Activated T-helper 1 cell treated with anti-CD3 and anti-CD28 coated beads, Interleukin-12 subunit alpha, Interleukin-12 subunit beta, Interleukin-2, Interleukin-4 antibody, amounts not matched to agents 30 ng/mL and 10 ng/mL and 1 ng/mL, durations not matched to agents 14 hours and 24 hours and 36 hours (primary cell): ENCODE results near the gene KCNQ1. TPM values are rescaled to one million over a fixed set of nuclear protein-coding genes. Genes with fewer than 3 reads are reported as not detected.

Source experiments
- DNase-seq: peaks from one replicate; pipeline ENCODE4 v3.0.0; 2021; ENCODE audit warnings: low spot score
- H3K27ac Mint-ChIP-seq: one replicate; pipeline ENCODE4 v1.8.0; 2021; ENCODE audit warnings: mild to moderate bottlenecking, mixed read lengths
- H3K27me3 Mint-ChIP-seq: one replicate; pipeline ENCODE4 v1.8.0; 2022; ENCODE audit warnings: mild to moderate bottlenecking, moderate library complexity, mixed read lengths; ENCODE audit not compliant: insufficient read depth
- H3K36me3 Mint-ChIP-seq: one replicate; pipeline ENCODE4 v1.8.0; 2021; ENCODE audit warnings: low read depth, mixed read lengths
- H3K4me1 Mint-ChIP-seq: one replicate; pipeline ENCODE4 v1.8.0; 2021; ENCODE audit warnings: low read depth, mixed read lengths
- H3K4me3 Mint-ChIP-seq: one replicate; pipeline ENCODE4 v1.8.0; 2021; ENCODE audit warnings: mild to moderate bottlenecking, moderate library complexity, mixed read lengths
- H3K9me3 Mint-ChIP-seq: one replicate; pipeline ENCODE4 v1.8.0; 2021; ENCODE audit warnings: mixed read lengths
- intact Hi-C: fragments of 100-400 bp; cut with micrococcal nuclease; formaldehyde crosslinking; loops from one replicate; pipeline ENCODE4 v1.15.1; 2024
- total RNA-seq: library from RNA; stranded (reverse); gene quantifications from 2 replicates; pipeline ENCODE4 v1.2.3, GENCODE V29; 2022

Gene KCNQ1
- total RNA-seq, 1 donor from 2014 or later: 6.4 TPM

GRCh38 chr11:2434008-2434407 is 10.8 kb upstream of the KCNQ1 start:
- Mint-ChIP-seq H3K27ac (no peak overlapping the region), H3K9me3 (no peaks in the 10 kb centered on the region), H3K4me1 (no peaks in the 10 kb centered on the region), H3K36me3 (no peaks in the 10 kb centered on the region), H3K27me3 (peaks cover 6% of the 10 kb centered on the region), H3K4me3 (no peak overlapping the region)
- intact Hi-C loops: loop anchor here (5.0 kb wide), 1 partner anchor 658 kb away; no protein-coding TSS in a partner anchor
- DNase-seq: no peak

- DNase-seq: no peak
- Mint-ChIP-seq H3K4me1 (no peaks in the 10 kb centered on the region), H3K9me3 (no peaks in the 10 kb centered on the region), H3K27me3 (peaks cover 6% of the 10 kb centered on the region), H3K27ac (no peak overlapping the region), H3K4me3 (no peak overlapping the region), H3K36me3 (no peaks in the 10 kb centered on the region)
- intact Hi-C loops: loop anchor here (5.0 kb wide), 1 partner anchor 658 kb away; no protein-coding TSS in a partner anchor
These were observed 10.1 kb upstream of the KCNQ1 start for GRCh38 chr11:2434506-2435255.

DNA sequence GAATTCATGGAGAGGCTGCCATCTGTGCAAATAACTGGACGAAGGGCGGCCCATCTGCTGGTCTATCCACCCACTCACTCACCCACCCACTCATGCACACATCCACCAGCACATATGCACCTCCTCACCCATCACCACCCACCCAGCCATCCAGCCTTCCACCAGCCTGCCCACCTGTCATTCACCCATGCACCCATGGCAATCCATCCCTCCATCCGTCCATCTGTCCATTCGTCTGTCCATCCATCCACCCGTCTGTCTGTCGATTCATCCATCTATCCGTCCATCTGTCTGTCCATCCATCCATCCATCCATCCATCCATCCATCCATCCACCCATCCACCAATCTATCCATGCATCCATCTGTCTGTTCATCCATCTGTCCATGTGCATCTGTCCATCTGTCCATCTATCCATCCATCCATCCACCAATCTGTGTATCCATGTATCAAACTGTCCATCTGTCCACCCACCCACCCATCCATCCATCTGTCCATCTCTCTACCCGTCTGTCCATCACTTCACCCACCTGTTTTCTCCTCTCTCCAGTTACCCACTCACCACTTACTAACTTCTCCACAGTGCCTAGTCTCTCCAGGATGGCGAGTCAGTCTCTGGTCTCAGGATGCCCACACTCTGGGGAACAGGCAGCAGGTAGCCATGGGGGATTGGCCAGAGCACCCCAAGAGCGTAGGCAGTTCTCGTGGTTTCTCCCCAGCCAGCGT is 9.4 kb upstream of the KCNQ1 start:
- H3K9me3 Mint-ChIP-seq: no peaks in the 10 kb centered on the region
- intact Hi-C loops: no loop called here
- DNase-seq: no peak
- peaks cover 9% of the 10 kb centered on the region for H3K27me3 Mint-ChIP-seq
- H3K27ac Mint-ChIP-seq: no peak overlapping the region
- H3K36me3 Mint-ChIP-seq: no peaks in the 10 kb centered on the region
- no peak overlapping the region for H3K4me3 Mint-ChIP-seq
- no peaks in the 10 kb centered on the region for H3K4me1 Mint-ChIP-seq

- no peak overlapping the region for H3K4me3 Mint-ChIP-seq
- H3K36me3 Mint-ChIP-seq: no peaks in the 10 kb centered on the region
- DNase-seq: no peak
- no peak overlapping the region for H3K27ac Mint-ChIP-seq
- H3K9me3 Mint-ChIP-seq: no peaks in the 10 kb centered on the region
- intact Hi-C loops: no loop called here
- H3K4me1 Mint-ChIP-seq: no peaks in the 10 kb centered on the region
- peaks cover 9% of the 10 kb centered on the region for H3K27me3 Mint-ChIP-seq
These were observed 8.7 kb upstream of the KCNQ1 start for GRCh38 chr11:2436013-2436520.

DNA sequence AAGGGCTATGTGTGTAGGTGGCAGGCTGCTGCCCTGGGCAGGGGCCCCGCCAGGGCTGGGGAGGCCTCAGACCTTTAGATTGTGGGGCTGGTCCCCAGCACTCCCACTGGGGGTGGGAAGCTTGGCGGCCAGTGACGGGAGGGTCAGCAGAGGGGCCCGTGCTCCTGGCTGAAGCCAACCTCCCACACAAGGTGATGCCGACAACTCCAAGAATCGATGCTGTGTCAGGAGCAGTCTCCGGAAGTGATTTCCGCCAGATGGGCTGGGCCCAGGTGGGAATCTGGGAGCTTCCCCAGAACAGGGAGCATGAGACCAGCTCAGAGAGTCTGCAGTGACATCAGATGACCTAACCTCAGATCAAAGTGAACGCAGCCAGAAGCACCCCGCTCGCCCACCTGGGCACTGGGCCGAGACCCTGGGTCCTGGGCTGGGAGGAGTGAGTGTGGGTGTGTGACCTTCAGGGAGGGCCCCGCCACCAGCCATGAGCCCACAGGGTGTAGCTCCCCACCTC is 8.2 kb upstream of the KCNQ1 start:
- H3K4me3 Mint-ChIP-seq: no peak overlapping the region
- H3K27me3 Mint-ChIP-seq: peaks cover 9% of the 10 kb centered on the region
- no peaks in the 10 kb centered on the region for H3K4me1 Mint-ChIP-seq
- H3K36me3 Mint-ChIP-seq: no peaks in the 10 kb centered on the region
- no peak overlapping the region for H3K27ac Mint-ChIP-seq
- intact Hi-C loops: no loop called here
- DNase-seq: no peak
- no peaks in the 10 kb centered on the region for H3K9me3 Mint-ChIP-seq

DNA sequence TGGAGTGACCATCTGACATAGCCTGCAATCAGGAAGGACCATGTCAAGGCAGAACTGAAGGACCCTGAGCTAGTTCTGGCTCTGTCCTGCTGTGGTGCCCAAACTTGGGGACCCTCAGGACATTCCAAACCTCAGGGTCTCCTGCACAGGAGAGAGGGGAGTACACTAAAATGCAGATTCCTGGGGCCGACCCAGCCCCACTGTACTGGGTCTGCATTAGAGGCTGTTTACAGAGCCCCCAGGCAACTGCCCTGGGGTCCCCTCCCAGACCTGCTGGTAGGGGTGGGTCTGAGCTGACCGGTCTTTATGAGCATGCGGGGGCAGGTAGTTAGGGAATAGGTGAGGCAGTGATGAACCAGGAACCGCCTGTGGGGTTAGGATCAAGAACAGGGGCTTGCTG is 7.3 kb upstream of the KCNQ1 start:
- Mint-ChIP-seq H3K36me3 (no peaks in the 10 kb centered on the region), H3K9me3 (no peaks in the 10 kb centered on the region), H3K27me3 (peaks cover 14% of the 10 kb centered on the region), H3K27ac (no peak overlapping the region), H3K4me3 (no peak overlapping the region), H3K4me1 (peaks cover under 1% of the 10 kb centered on the region)
- intact Hi-C loops: no loop called here
- DNase-seq: no peak

DNA sequence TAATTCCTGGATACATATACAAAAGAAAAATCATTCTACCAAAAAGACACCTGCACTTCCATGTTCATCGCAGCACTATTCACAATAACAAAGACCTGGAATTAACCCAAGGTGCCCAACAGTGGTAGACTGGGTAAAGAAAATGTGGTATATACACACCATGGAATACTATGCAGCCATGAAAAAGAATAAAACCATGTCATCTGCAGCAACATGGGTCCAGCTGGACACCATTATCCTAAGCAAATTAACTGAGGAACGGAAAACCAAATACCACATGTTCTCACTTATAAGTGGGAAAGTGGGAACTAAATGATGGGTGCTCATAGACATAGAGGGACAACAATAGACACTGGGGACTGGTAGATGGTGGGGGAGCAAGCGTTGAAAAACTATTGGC is 5.0 kb upstream of the KCNQ1 start:
- Mint-ChIP-seq H3K4me3 (no peak overlapping the region), H3K4me1 (peaks cover 12% of the 10 kb centered on the region), H3K27ac (no peak overlapping the region), H3K27me3 (peaks cover 23% of the 10 kb centered on the region), H3K9me3 (no peaks in the 10 kb centered on the region), H3K36me3 (no peaks in the 10 kb centered on the region)
- intact Hi-C loops: loop anchor here (10.0 kb wide), 1 partner anchor 1955 kb away; the partner anchor contains the start of gene TRIM21
- DNase-seq: no peak

- DNase-seq: no peak
- intact Hi-C loops: loop anchor here (10.0 kb wide), 1 partner anchor 1954 kb away; the partner anchor contains the start of gene TRIM21
- Mint-ChIP-seq H3K4me3 (no peak overlapping the region), H3K9me3 (no peaks in the 10 kb centered on the region), H3K4me1 (peaks cover 16% of the 10 kb centered on the region), H3K27me3 (peaks cover 23% of the 10 kb centered on the region), H3K36me3 (no peaks in the 10 kb centered on the region), H3K27ac (no peak overlapping the region)
These were observed 4.2 kb upstream of the KCNQ1 start for GRCh38 chr11:2440646-2441045.

GRCh38 chr11:2441171-2441570 is 3.6 kb upstream of the KCNQ1 start:
- Mint-ChIP-seq H3K27ac (no peak overlapping the region), H3K27me3 (peaks cover 23% of the 10 kb centered on the region), H3K4me1 (peaks cover 16% of the 10 kb centered on the region), H3K36me3 (no peaks in the 10 kb centered on the region), H3K4me3 (no peak overlapping the region), H3K9me3 (no peaks in the 10 kb centered on the region)
- intact Hi-C loops: loop anchor here (10.0 kb wide), 1 partner anchor 1954 kb away; the partner anchor contains the start of gene TRIM21
- no peak for DNase-seq

DNA sequence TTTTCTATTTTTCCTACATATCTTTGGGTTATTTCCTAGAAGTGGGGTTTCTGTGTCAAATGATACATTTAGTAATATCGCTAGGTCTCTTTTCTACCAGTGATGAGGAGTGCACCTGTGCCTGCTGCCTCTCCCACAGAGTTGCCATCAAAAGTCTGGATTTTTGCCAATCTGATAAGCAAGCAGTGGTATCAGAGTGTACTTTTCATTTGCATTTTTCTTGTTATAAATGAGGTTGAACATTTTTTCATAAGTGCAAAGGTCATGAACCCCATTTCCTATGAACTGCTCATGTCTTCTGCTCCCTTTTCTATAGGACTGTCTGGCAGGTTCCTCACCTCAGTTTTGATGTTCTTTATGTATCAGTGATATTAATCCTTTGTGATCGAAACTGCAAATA is 2.2 kb upstream of the KCNQ1 start:
- DNase-seq: no peak
- no peak overlapping the region for H3K4me3 Mint-ChIP-seq
- H3K36me3 Mint-ChIP-seq: no peaks in the 10 kb centered on the region
- H3K9me3 Mint-ChIP-seq: no peaks in the 10 kb centered on the region
- peaks cover 24% of the 10 kb centered on the region for H3K4me1 Mint-ChIP-seq
- H3K27ac Mint-ChIP-seq: no peak overlapping the region
- intact Hi-C loops: loop anchor here (10.0 kb wide), 1 partner anchor 1952 kb away; the partner anchor contains the start of gene TRIM21
- peaks cover 23% of the 10 kb centered on the region for H3K27me3 Mint-ChIP-seq

GRCh38 chr11:2443406-2443805 is 1.4 kb upstream of the KCNQ1 start:
- H3K36me3 Mint-ChIP-seq: no peaks in the 10 kb centered on the region
- H3K9me3 Mint-ChIP-seq: no peaks in the 10 kb centered on the region
- H3K27ac Mint-ChIP-seq: no peak overlapping the region
- peaks cover 22% of the 10 kb centered on the region for H3K27me3 Mint-ChIP-seq
- peaks cover 27% of the 10 kb centered on the region for H3K4me1 Mint-ChIP-seq
- peak overlapping the region; percentile 62 for H3K4me3 Mint-ChIP-seq
- intact Hi-C loops: loop anchor here (10.0 kb wide), 1 partner anchor 1951 kb away; the partner anchor contains the start of gene TRIM21
- DNase-seq: no peak

GRCh38 chr11:2443881-2444820 is 657 bp upstream of the KCNQ1 start, which contains the start of gene TRPM5:
Gene TRPM5 (minus strand): TSS chr11:2444514. CDS start chr11:2423036, 21,478 bp downstream.
- H3K4me3 Mint-ChIP-seq: peak within 1 kb of the TSS; percentile 88
- intact Hi-C loops: loop anchor here (1.0 to 10.0 kb wide), 4 partner anchors 44 to 1951 kb away; partner anchors contain the start of genes CD81, CDKN1C, TRIM21 and TSSC4
- peak within 1 kb of the TSS; percentile 65 for H3K27ac Mint-ChIP-seq
- H3K9me3 Mint-ChIP-seq: no peaks in the 10 kb centered on the region
- H3K36me3 Mint-ChIP-seq: no peaks in the 10 kb centered on the region
- DNase-seq: no peak
- peaks cover 27% of the 10 kb centered on the region for H3K4me1 Mint-ChIP-seq
- H3K27me3 Mint-ChIP-seq: peaks cover 16% of the 10 kb centered on the region
